HCT116 (cell line): ENCODE results near the gene PLCB1. TPM values are rescaled to one million over a fixed set of nuclear protein-coding genes. Genes with fewer than 3 reads are reported as not detected.

Source experiments
- ATAC-seq: fragments of 200-7000 bp; cut with Tn5 transposase; 2 replicates; pipeline ENCODE4 v1.9.1; 2020; ENCODE audit warnings: mild to moderate bottlenecking, moderate library complexity
- BruUV-seq: library from RNA; stranded (reverse); fragments of 400-500 nt; replicated peaks from 2 replicates; lab custom pipeline; 2021; lab: Mats Ljungman, UMichigan
- CTCF ChIA-PET: fragments of 300-600 bp; sonication (Branson Sonifier 250); formaldehyde crosslinking; loops from one replicate; lab custom pipeline; 2021; ENCODE audit warnings: antibody characterized with exemption; lab: Charles Lee
- POLR2A ChIA-PET: fragments of 300-600, 350-600 bp; sonication (Branson Sonifier 250); formaldehyde crosslinking; loops from one replicate; lab custom pipeline; 2021; ENCODE audit warnings: antibody characterized with exemption; lab: Charles Lee
- RAD21 ChIA-PET, 2 experiments: fragments of 300-600 bp; sonication (Branson Sonifier 250); formaldehyde crosslinking; loops; one replicate each; lab custom pipeline; 2023; ENCODE audit warnings: low total read pairs in 2 of 2; ENCODE audit not compliant: uncharacterized antibody in 2 of 2, unreplicated experiment in 2 of 2, low non-redundant PET in 1 of 2; lab: Charles Lee
- DNase-seq: peaks from one replicate; pipeline ENCODE4 v3.0.0-alpha.2; 2010; ENCODE audit warnings: low read depth, low spot score
- H2AFZ ChIP-seq: fragments of 200-600 bp; shearing (Covaris generic), sonication (generic); 2 replicates; pipeline ENCODE4 v1.6.1; 2017; ENCODE audit warnings: low read depth, mixed run types, mixed read lengths, antibody characterized with exemption, low read length; ENCODE audit not compliant: poor library complexity, severe bottlenecking
- H3K27ac ChIP-seq: 2 replicates; pipeline ENCODE4 v1.5.1; 2012; ENCODE audit warnings: low read depth, low read length
- H3K27me3 ChIP-seq: fragments of 200-600 bp; sonication (generic); 2 replicates; pipeline ENCODE4 v1.6.1; 2016; ENCODE audit warnings: mixed run types, low read length, mixed read lengths; ENCODE audit not compliant: insufficient read depth
- H3K36me3 ChIP-seq, 2 experiments: fragments of 200-500 bp in 1 of 2; fragments of 200-600 bp in 1 of 2; sonication (Bioruptor generic) in 1 of 2; sonication (generic) in 1 of 2; 2 replicates each; pipeline versions ENCODE4 v1.5.1 to v1.6.1; 2014 to 2016; ENCODE audit warnings: low read length in 2 of 2, inconsistent platforms in 1 of 2, mixed read lengths in 1 of 2, mixed run types in 1 of 2; ENCODE audit not compliant: insufficient read depth in 2 of 2, control insufficient read depth in 1 of 2
- H3K4me1 ChIP-seq, 2 experiments: fragments of 200-600 bp in 1 of 2; sonication (generic) in 1 of 2; 2 replicates each; pipeline versions ENCODE4 v1.5.1 to v1.6.1; 2012 to 2017; ENCODE audit warnings: low read length in 2 of 2, inconsistent platforms in 1 of 2, mild to moderate bottlenecking in 1 of 2, mixed read lengths in 1 of 2, mixed run types in 1 of 2, moderate library complexity in 1 of 2; ENCODE audit not compliant: insufficient read depth in 2 of 2, control insufficient read depth in 1 of 2
- H3K4me2 ChIP-seq: fragments of 200-600 bp; sonication (generic); 2 replicates; pipeline ENCODE4 v1.6.1; 2017; ENCODE audit warnings: mixed run types, low read length, mixed read lengths
- H3K4me3 ChIP-seq, 2 experiments: fragments of 200-600 bp in 1 of 2; sonication (generic) in 1 of 2; replicated peaks in 1 of 2; 2 replicates each; pipeline ENCODE4 v1.5.1; 2011 to 2016; ENCODE audit warnings: low read length in 2 of 2, control low read depth in 1 of 2, low read depth in 1 of 2, mild to moderate bottlenecking in 1 of 2, mixed read lengths in 1 of 2, mixed run types in 1 of 2
- H3K79me2 ChIP-seq: fragments of 200-600 bp; sonication (generic); 2 replicates; pipeline ENCODE4 v1.6.1; 2017; ENCODE audit warnings: mild to moderate bottlenecking, mixed run types, low read length, moderate library complexity, mixed read lengths; ENCODE audit not compliant: insufficient read depth
- H3K9ac ChIP-seq: fragments of 200-600 bp; sonication (generic); 2 replicates; pipeline ENCODE4 v1.6.1; 2016; ENCODE audit warnings: low read length, mixed read lengths
- H3K9me2 ChIP-seq: fragments of 200-600 bp; sonication (generic), shearing (Covaris generic); 2 replicates; pipeline ENCODE4 v1.6.1; 2017; ENCODE audit warnings: mixed run types, mild to moderate bottlenecking, moderate library complexity; ENCODE audit not compliant: insufficient read depth
- H3K9me3 ChIP-seq, 2 experiments: fragments of 200-500 bp in 1 of 2; fragments of 200-600 bp in 1 of 2; sonication (Bioruptor generic) in 1 of 2; sonication (generic) in 1 of 2; 2 replicates each; pipeline ENCODE4 v1.6.1; 2014 to 2017; ENCODE audit warnings: low read length in 2 of 2, mixed read lengths in 2 of 2, inconsistent platforms in 1 of 2, low read depth in 1 of 2, mild to moderate bottlenecking in 1 of 2, mixed run types in 1 of 2, moderate library complexity in 1 of 2; ENCODE audit not compliant: control insufficient read depth in 1 of 2, insufficient read depth in 1 of 2
- H4K20me1 ChIP-seq: fragments of 200-600 bp; sonication (generic), shearing (Covaris generic); 2 replicates; pipeline ENCODE4 v1.6.1; 2017; ENCODE audit warnings: mixed run types, mild to moderate bottlenecking, moderate library complexity; ENCODE audit not compliant: insufficient read depth
- CBX3 ChIP-seq: IDR thresholded peaks from 2 replicates; pipeline ENCODE4 v1.6.1; 2012; ENCODE audit warnings: low read depth
- CEBPB ChIP-seq: IDR thresholded peaks from 2 replicates; pipeline ENCODE4 v1.6.1; 2012; ENCODE audit warnings: low read depth
- EGR1 ChIP-seq: IDR thresholded peaks from 2 replicates; pipeline ENCODE4 v1.6.1; 2012; ENCODE audit warnings: low read depth
- ELF1 ChIP-seq: IDR thresholded peaks from 2 replicates; pipeline ENCODE4 v1.6.1; 2012; ENCODE audit warnings: low read depth, borderline replicate concordance
- EZH2 ChIP-seq: fragments of 200-600 bp; sonication (generic); IDR thresholded peaks from 2 replicates; pipeline ENCODE4 v1.6.1; 2017; ENCODE audit warnings: antibody characterized with exemption, mixed run types
- EZH2phosphoT487 ChIP-seq: fragments of 200-600 bp; IDR thresholded peaks from 2 replicates; pipeline ENCODE4 v1.6.1; 2018; ENCODE audit warnings: antibody characterized with exemption, borderline replicate concordance
- FOSL1 ChIP-seq: IDR thresholded peaks from 2 replicates; pipeline ENCODE4 v1.6.1; 2012; ENCODE audit warnings: low read depth
- JUND ChIP-seq: IDR thresholded peaks from 2 replicates; pipeline ENCODE4 v1.6.1; 2012
- MAX ChIP-seq: IDR thresholded peaks from 2 replicates; pipeline ENCODE4 v1.6.1; 2012
- POLR2AphosphoS5 ChIP-seq: IDR thresholded peaks from 2 replicates; pipeline ENCODE4 v1.6.1; 2011; ENCODE audit warnings: mild to moderate bottlenecking, low read depth, low read length, moderate library complexity
- SIN3A ChIP-seq: IDR thresholded peaks from 2 replicates; pipeline ENCODE4 v1.6.1; 2012; ENCODE audit warnings: low read depth
- SP1 ChIP-seq: IDR thresholded peaks from 2 replicates; pipeline ENCODE4 v1.6.1; 2012; ENCODE audit warnings: low read depth
- SRF ChIP-seq: IDR thresholded peaks from 2 replicates; pipeline ENCODE4 v1.6.1; 2012; ENCODE audit warnings: low read depth
- YY1 ChIP-seq: IDR thresholded peaks from 2 replicates; pipeline ENCODE4 v1.6.1; 2011; ENCODE audit warnings: low read length, low read depth, moderate library complexity, mild to moderate bottlenecking; ENCODE audit not compliant: insufficient replicate concordance; ENCODE audit errors: extremely low read depth
- ZBTB33 ChIP-seq: IDR thresholded peaks from 2 replicates; pipeline ENCODE4 v1.6.1; 2011; ENCODE audit warnings: mild to moderate bottlenecking, low read length, moderate library complexity; ENCODE audit not compliant: insufficient replicate concordance; ENCODE audit errors: extremely low read depth
- ZFX ChIP-seq: fragments of 450-650 bp; IDR thresholded peaks from 2 replicates; pipeline ENCODE4 v1.6.1; 2017
- ZNF274 ChIP-seq: fragments of 200-500 bp; sonication (Bioruptor generic); IDR thresholded peaks from 2 replicates; pipeline ENCODE4 v1.6.1; 2014; ENCODE audit warnings: mild to moderate bottlenecking, low read depth, low read length, inconsistent platforms
- intact Hi-C: fragments of 100-400 bp; cut with micrococcal nuclease; formaldehyde crosslinking; loops from 2 replicates; pipeline ENCODE4 v1.10.0; 2022
- total RNA-seq: library from RNA; stranded (reverse); gene quantifications from one replicate; pipeline ENCODE4 v1.2.1, GENCODE V29; 2021; ENCODE audit not compliant: unreplicated experiment
- TF ChIP-seq, protein P1 (sequence below): IDR thresholded peaks from 2 replicates; pipeline ENCODE4 v1.6.1; 2012; ENCODE audit warnings: low read depth

The PLCB1 gene
- total RNA-seq, 1 experiment from 2014 or later, result 15.8 TPM

- no peak overlapping the region for H3K27ac ChIP-seq
- ATAC-seq (no peak), DNase-seq (no peak)
- POLR2A ChIA-PET, result no interaction called here
- intact Hi-C loops, result no loop called here
- H3K4me1 ChIP-seq, result no peaks in the 10 kb centered on the region
- H3K27me3 ChIP-seq, result no peaks in the 10 kb centered on the region
- H3K9me3 ChIP-seq, result no peaks in the 10 kb centered on the region
- H3K79me2 ChIP-seq, result no peaks in the 10 kb centered on the region
- no peak overlapping the region for H3K4me3 ChIP-seq
- BruUV-seq, result no TSS peak
- CTCF ChIA-PET, result interaction anchor here (1.0 to 1.3 kb wide), 3 partner anchors 12 to 799 kb away, joined by 3 to 4 read pairs (median 3); no protein-coding TSS in a partner anchor
- RAD21 ChIA-PET, result no interaction called here
- H3K4me2 ChIP-seq, result no peak overlapping the region
- H3K9me2 ChIP-seq, result no peaks in the 10 kb centered on the region
- no peak for TF ChIP-seq FOSL1
- TF ChIP-seq CEBPB, result no peak
- no peak for TF ChIP-seq EZH2
- TF ChIP-seq YY1, result no peak
- no peak for TF ChIP-seq POLR2AphosphoS5
- TF ChIP-seq, protein P1, sequence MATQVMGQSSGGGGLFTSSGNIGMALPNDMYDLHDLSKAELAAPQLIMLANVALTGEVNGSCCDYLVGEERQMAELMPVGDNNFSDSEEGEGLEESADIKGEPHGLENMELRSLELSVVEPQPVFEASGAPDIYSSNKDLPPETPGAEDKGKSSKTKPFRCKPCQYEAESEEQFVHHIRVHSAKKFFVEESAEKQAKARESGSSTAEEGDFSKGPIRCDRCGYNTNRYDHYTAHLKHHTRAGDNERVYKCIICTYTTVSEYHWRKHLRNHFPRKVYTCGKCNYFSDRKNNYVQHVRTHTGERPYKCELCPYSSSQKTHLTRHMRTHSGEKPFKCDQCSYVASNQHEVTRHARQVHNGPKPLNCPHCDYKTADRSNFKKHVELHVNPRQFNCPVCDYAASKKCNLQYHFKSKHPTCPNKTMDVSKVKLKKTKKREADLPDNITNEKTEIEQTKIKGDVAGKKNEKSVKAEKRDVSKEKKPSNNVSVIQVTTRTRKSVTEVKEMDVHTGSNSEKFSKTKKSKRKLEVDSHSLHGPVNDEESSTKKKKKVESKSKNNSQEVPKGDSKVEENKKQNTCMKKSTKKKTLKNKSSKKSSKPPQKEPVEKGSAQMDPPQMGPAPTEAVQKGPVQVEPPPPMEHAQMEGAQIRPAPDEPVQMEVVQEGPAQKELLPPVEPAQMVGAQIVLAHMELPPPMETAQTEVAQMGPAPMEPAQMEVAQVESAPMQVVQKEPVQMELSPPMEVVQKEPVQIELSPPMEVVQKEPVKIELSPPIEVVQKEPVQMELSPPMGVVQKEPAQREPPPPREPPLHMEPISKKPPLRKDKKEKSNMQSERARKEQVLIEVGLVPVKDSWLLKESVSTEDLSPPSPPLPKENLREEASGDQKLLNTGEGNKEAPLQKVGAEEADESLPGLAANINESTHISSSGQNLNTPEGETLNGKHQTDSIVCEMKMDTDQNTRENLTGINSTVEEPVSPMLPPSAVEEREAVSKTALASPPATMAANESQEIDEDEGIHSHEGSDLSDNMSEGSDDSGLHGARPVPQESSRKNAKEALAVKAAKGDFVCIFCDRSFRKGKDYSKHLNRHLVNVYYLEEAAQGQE, result no peak
- TF ChIP-seq JUND, result no peak
- no peak for TF ChIP-seq SRF
- no peak for TF ChIP-seq ZBTB33
- TF ChIP-seq SIN3A, result no peak
- TF ChIP-seq ZNF274, result no peak
- no peak for TF ChIP-seq EGR1
- no peak for TF ChIP-seq CBX3
- no peak for TF ChIP-seq SP1
- TF ChIP-seq ELF1, result no peak
- no peak for TF ChIP-seq ZFX
- TF ChIP-seq EZH2phosphoT487, result no peak
- TF ChIP-seq MAX, result no peak
- no peak overlapping the region for H3K9ac ChIP-seq
- no peaks in the 10 kb centered on the region for H4K20me1 ChIP-seq
- no peaks in the 10 kb centered on the region for H3K36me3 ChIP-seq
- H2AFZ ChIP-seq, result no peak overlapping the region
Measured at GRCh38 chr20:8735014-8735413, 602.9 kb downstream of the PLCB1 start.
